GM19463 (cell line): ENCODE data around the gene RBM22.

Experiments
- ATAC-seq: cut with Tn5 transposase; IDR thresholded peaks from one replicate; pipeline ENCODE4 v1.9.1; 2021; ENCODE audit warnings: mild to moderate bottlenecking, moderate library complexity; ENCODE audit not compliant: unreplicated experiment

Gene RBM22

DNA sequence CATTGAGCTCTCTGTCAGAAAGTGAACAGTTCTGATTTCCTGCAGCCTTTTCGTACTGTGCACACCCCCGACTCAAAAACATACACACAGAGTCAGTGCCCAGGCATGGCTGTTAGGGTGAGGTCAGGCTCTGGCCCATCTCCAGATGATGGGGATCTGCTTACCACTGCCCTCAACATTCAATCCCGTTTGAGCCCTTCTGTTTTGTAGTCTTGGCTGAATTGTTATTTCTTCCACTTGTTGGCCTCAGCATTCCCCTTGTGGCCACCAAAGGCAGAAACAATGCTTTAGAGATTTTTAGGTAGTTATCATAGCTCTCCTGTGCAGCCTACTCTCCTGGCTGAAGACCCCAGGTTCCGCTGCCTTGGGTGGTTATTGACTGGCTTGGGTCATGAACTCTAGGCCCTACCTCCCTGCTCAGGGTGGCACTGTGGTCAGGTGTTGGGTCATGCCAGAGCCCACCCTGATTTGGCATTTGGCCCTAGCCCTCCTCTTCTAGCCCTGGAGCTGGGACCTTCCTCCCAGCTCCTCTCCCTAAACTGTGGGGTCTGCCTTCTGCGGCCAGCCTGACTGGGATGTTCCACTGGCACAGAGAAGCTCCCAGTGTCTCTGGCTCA lies 47.6 kb downstream of the RBM22 start:
- ATAC-seq = no peak

- ATAC-seq = no peak
Measured at GRCh38 chr5:150651924-150652671, 48.8 kb downstream of the RBM22 start.

DNA sequence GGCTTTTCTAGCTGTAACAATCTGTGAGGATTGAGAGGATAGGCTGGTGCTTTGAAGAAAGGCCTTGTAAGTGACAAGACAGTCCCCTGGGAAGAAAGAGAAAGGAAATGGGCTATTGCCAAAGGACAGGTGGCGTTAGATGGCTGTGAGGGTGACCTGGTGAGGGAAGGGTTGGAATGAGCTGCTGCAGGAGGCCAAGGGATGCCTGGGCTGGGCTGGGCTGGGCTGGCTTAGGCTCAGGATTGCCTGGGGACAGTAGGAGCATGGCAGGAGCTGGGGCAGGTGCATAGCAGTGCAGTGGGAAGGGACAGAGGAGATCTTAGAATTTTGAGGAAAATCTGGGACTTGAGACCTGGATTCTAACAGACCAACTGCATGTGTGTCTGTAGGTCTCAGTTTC lies 49.5 kb downstream of the RBM22 start:
- no peak for ATAC-seq

DNA sequence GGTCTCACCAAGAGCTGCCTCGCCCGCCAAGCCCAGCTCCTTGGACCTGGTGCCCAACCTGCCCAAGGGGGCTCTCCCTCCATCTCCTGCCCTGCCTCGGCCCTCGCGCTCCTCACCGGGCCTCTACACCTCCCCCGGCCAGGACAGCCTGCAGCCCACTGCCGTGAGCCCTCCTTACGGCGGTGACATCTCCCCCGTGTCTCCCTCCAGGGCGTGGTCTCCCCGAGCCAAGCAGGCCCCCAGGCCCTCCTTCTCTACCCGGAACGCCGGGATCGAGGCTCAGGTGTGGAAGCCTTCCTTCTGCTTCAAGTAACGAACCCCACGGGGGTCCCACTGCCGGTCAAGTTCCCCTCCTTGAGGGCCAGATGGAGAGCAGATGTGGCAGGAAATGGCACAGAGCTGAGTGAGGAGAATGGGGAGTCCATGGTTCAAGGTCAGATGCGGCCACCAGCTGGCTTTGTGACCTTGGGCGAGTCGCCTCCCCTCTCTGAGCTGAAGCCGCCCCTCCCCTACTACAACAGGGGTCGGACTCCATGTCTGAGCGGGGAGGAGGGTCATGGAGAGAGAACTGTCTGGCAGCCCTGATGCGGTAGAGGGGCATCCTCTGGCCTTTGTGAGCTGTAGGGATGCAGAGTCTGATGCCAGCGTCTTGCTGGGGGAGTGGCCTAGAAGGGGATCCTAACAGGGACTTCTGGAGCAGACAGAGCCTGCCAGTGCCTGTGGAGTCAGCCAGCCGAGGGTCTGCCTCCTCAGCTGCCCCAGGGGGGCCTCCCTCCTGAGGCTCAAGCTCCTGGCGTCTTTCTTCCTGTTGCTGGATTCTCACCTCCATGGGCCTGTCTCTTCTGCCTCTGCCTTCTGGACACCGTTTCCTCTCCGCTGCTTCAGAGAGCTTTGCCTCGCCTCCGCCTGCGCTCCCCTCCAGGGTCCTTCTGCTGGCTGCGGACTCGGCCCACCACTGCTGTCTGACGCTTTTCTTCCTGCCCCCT lies 50.5 kb downstream of the RBM22 start:
- ATAC-seq = no peak

DNA sequence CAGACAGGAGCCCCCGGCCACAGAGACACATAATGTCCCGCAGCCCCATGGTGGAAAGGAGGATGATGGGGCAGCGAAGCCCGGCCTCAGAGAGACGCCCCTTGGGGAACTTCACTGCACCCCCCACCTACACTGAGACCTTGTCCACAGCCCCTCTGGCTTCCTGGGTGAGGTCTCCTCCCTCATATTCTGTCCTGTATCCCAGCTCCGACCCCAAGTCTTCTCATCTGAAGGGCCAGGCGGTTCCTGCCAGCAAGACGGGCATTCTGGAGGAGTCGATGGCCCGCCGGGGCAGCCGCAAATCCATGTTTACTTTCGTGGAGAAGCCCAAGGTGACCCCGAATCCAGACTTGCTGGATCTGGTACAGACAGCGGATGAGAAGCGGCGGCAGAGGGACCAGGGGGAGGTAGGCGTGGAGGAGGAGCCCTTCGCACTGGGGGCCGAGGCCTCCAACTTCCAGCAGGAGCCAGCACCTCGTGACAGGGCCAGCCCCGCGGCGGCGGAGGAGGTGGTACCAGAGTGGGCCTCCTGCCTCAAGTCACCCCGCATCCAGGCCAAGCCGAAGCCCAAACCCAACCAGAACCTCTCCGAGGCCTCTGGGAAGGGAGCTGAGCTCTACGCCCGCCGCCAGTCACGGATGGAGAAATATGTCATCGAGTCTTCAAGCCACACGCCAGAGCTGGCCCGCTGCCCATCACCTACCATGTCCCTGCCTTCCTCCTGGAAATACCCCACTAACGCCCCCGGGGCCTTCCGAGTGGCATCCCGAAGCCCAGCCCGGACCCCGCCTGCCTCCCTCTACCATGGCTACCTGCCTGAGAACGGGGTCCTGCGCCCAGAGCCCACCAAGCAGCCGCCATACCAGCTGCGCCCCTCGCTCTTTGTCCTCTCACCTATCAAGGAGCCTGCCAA lies 51.5 kb downstream of the RBM22 start:
- no peak for ATAC-seq

GRCh38 chr5:150648294-150649107 lies 52.4 kb downstream of the RBM22 start:
- ATAC-seq = no peak

DNA sequence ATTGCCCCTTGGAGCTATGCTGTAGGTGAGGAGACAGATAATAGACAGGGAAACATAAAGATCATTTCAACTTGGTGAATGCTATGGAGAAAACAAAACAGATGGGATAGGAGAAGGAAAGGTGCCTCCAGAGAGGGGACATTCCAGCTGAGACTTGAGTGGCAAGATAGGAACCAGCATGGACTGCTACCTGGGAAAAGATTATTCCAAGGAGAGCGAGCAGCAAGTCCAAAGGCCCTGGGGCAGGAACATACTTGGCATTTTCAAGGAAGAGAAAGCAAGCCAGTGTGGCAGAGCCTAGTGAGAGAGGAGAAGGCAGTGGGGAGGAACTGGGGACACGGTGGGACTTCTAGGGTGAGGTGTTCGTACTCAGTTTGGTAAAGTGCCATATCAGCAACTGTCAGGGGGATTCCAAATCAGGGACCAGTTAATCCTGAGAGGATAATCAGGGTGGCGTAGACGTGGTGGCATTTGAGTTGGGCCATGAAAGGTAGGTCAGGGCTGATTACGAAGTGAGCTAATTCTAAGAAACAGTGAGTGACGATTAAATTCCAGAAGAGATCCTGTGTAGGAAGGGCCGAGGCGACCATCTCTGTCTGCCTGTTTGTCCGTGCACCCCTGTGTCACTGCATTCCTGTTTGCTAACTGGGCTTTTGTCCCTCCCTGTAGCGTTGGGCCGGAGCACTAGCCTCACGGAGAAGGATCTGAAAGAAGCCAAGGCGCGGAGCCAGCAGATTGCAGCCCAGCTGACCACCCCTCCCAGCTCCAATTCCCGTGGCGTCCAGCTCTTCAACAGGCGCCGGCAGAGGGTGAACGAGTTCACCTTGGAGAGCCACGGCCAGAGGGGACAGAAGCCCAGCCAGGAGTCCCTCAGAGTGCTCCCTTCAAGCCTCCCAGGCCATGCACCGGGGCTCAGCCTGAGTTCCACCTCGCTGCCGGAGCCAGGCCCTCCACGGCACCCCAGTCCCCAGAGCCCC lies 53.3 kb downstream of the RBM22 start:
- no peak for ATAC-seq

DNA sequence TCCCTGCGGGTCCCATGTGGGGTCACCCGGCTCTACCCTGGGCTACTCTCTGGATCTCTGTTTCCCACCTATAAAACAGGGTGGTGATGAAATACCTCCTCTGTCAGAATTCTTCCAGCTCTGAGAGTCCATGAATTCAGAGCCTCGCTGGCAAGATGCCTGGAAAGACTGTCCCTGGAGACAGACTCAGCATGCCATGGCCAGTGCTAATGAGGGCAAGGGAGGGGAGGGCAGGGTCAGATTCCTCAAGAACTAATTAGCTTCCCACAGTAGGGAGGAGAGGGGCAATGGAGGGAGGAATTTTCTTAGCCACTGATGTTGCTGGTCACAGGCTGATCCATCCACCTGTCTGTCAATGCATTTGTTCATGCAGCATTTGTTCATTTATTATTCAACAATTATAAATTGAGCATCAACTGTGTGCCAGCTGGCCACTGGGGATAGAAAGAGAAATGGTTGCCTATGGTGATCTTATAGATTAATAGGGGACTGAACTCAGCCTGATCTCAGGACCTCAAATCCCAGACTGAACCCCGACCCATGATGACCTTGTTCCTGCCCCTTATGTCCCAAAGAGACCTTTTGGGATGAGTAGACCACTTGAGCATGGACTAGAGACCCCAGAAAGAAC lies 55.7 kb downstream of the RBM22 start:
- no peak for ATAC-seq

- ATAC-seq = no peak
Measured at GRCh38 chr5:150644514-150644913, 56.3 kb downstream of the RBM22 start.

GRCh38 chr5:150644058-150644457 lies 56.8 kb downstream of the RBM22 start:
- ATAC-seq = no peak

GRCh38 chr5:150642991-150643710 lies 57.7 kb downstream of the RBM22 start:
- ATAC-seq = no peak

GRCh38 chr5:150642567-150642927 lies 58.3 kb downstream of the RBM22 start:
- no peak for ATAC-seq

DNA sequence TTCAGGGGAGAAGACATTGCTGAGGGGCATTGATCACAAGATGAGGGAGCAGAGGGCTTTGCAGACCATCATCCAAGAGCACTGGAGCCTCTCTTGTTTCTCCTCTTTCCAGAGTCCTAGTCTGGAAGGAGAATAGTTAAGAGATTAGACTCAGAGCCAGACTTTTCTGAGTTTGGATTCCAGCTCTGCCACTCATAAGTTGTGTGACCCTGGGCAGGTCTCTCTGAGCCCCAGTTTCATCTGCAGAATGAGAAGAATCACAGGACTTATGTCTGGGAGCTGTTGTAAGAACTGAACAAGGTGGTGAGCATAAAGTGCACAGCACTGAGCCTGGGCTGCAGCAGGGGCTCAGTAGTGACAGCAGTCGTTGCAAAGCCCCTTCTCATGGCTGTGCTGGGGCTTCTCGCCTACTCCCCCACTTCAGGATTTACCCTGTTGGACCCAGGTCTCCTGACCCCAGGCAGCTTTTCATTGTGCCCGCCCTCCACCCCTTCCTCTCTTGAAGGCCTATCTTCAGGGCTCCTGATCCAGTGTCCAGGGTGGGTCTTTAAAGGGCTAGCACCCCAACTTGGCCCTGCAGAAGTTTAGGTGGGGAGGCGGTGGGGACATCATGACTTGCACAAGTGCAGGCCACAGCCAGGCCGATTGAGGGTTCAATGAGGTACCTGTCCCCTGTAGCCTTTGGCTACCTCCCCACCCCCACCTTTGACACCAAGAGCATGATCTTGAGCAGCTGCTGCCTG lies 58.9 kb downstream of the RBM22 start:
- ATAC-seq = no peak

- no peak for ATAC-seq
Measured at GRCh38 chr5:150641006-150641570, 59.8 kb downstream of the RBM22 start.
